ENCODE data around the gene CCDC201. TPM values are rescaled to one million over a fixed set of nuclear protein-coding genes. Genes with fewer than 3 reads are reported as not detected.

Gene CCDC201
- total RNA-seq, 1 donor from 2014 or later, result under 0.01 TPM

DNA sequence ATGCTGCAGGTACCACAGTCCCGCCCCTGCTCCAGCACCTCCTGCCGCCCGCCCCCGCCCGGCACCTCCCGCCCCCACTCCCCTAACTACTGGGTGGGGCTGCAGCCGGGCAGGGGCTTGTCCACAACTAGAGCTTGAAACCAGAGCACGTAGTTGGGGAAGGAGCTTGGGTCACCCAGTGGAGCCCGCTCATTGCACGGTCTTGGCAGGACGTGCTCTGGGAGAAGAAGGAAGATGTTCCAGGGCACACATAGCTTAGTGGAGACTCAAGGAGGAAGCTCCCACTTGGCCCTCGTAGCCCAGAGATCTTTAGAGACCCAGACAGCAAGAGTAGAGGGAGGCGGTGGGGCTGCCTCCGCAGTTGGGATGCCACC is 16.1 kb upstream of the CCDC201 start:
- DNase-seq (ENCODE audit: low read depth) (no peak), FAIRE-seq (no peak)
- no peaks in the 10 kb centered on the region for H3K36me3 ChIP-seq (ENCODE audit: control insufficient read depth, insufficient read depth, low read length)
- H3K27me3 ChIP-seq (ENCODE audit: control insufficient read depth, insufficient read depth, low read length), result peaks cover 15% of the 10 kb centered on the region
- TF ChIP-seq, protein P1, sequence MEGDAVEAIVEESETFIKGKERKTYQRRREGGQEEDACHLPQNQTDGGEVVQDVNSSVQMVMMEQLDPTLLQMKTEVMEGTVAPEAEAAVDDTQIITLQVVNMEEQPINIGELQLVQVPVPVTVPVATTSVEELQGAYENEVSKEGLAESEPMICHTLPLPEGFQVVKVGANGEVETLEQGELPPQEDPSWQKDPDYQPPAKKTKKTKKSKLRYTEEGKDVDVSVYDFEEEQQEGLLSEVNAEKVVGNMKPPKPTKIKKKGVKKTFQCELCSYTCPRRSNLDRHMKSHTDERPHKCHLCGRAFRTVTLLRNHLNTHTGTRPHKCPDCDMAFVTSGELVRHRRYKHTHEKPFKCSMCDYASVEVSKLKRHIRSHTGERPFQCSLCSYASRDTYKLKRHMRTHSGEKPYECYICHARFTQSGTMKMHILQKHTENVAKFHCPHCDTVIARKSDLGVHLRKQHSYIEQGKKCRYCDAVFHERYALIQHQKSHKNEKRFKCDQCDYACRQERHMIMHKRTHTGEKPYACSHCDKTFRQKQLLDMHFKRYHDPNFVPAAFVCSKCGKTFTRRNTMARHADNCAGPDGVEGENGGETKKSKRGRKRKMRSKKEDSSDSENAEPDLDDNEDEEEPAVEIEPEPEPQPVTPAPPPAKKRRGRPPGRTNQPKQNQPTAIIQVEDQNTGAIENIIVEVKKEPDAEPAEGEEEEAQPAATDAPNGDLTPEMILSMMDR (IDR thresholded peaks at IDR 0.05; ENCODE audit: insufficient read depth, low read length, severe bottlenecking), result no peak
- peak overlapping the region; percentile 33 for H3K4me3 ChIP-seq (ENCODE audit: low read depth, low read length)

DNA sequence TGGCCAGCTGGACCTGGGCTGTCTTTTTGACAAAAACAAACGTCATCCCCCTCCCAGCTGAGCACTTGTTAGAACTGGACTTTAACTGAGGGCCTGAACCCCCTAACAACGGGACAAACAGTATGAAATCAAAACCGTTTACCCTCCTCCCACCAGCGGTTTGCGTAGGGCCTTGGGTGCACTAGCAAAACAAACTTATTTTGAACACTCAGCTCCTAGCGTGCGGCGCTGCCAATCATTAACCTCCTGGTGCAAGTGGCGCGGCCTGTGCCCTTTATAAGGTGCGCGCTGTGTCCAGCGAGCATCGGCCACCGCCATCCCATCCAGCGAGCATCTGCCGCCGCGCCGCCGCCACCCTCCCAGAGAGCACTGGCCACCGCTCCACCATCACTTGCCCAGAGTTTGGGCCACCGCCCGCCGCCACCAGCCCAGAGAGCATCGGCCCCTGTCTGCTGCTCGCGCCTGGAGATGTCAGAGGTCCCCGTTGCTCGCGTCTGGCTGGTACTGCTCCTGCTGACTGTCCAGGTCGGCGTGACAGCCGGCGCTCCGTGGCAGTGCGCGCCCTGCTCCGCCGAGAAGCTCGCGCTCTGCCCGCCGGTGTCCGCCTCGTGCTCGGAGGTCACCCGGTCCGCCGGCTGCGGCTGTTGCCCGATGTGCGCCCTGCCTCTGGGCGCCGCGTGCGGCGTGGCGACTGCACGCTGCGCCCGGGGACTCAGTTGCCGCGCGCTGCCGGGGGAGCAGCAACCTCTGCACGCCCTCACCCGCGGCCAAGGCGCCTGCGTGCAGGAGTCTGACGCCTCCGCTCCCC is 15.5 kb upstream of the CCDC201 start, which contains the start of gene IGFBP1:
Gene IGFBP1, plus strand, starts transcription at position 304 of the 808 bp plus-strand sequence. Its CDS starts 165 bp downstream, at position 469.
- peaks cover 15% of the 10 kb centered on the region for H3K27me3 ChIP-seq (ENCODE audit: control insufficient read depth, insufficient read depth, low read length)
- no peak for FAIRE-seq
- peak within 1 kb of the TSS; percentile 33 for H3K4me3 ChIP-seq (ENCODE audit: low read depth, low read length)
- TF ChIP-seq, protein P1 (IDR thresholded peaks at IDR 0.05; ENCODE audit: insufficient read depth, low read length, severe bottlenecking), result no peak
- DNase-seq (ENCODE audit: low read depth), result peak; percentile 7
- no peaks in the 10 kb centered on the region for H3K36me3 ChIP-seq (ENCODE audit: control insufficient read depth, insufficient read depth, low read length)

DNA sequence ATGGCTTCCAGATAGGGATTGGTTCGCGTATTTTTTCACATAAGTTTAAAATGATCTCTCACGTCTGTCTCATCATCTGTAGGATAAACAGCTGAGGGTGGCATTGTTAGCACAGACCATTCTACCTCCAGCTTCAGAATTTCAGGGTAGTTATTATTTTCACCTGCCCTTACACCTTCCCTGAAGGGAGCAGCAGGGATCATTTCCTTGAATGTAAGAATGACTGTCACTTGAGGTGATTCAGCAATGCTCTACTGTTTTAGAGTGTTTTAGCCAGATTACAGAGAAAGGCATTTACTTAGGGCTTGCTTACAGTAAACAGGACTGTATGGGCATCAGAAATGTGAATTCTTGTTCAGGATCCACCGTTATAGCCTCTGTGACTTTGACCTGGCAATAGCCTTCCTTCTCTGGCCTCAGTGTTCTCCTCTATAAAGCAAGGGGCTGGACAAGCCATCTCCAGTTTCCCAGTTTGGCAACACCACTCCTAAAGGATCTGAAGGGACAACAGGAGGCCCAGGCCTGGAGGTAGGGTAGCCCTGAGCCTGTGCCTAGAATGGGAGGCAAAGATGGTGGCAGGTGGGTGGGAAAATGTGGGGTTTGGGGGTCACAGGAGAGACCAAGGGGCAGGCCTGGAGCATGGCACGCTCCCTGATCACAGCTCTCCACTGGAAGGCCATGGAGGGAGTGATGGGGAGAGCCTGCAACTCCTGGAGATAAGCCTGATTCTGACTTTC is 14.2 kb upstream of the CCDC201 start:
- FAIRE-seq (no peak), DNase-seq (ENCODE audit: low read depth) (no peak)
- H3K4me3 ChIP-seq (ENCODE audit: low read depth, low read length), result no peak overlapping the region
- no peaks in the 10 kb centered on the region for H3K36me3 ChIP-seq (ENCODE audit: control insufficient read depth, insufficient read depth, low read length)
- peaks cover 12% of the 10 kb centered on the region for H3K27me3 ChIP-seq (ENCODE audit: control insufficient read depth, insufficient read depth, low read length)
- TF ChIP-seq, protein P1 (IDR thresholded peaks at IDR 0.05; ENCODE audit: insufficient read depth, low read length, severe bottlenecking), result no peak

DNA sequence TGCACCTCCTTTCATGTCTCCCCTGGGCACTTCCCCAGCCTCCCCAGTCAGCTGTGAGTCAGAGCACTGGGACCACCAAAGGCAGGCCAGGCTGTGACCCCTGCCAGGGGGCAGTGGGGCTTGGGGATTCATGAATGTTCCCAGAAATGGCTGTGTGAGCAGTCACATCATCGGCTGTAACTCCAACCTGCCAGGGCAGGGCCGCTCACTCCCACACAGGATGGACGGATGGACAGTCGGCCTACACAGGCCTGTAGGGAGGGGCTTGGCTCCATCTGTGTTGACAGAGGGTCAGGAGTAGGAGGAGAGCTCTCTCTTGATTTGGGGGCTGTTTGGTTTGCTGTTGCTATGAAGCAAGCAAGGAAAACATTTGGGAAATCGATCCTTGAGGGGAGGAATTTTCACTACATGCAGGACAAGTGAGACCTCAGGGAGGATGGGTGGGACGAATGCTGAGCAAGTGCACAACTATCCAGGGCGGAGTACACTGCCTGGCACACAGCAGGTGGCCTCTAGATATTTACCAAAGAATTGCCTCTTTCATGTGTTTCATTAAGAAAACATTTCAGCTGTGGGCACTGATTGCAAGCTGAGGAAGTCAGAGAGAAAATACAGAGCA is 12.5 kb upstream of the CCDC201 start:
- FAIRE-seq, result no peak
- TF ChIP-seq, protein P1 (IDR thresholded peaks at IDR 0.05; ENCODE audit: insufficient read depth, low read length, severe bottlenecking), result no peak
- DNase-seq (ENCODE audit: low read depth), result peak; percentile 20
- H3K36me3 ChIP-seq (ENCODE audit: control insufficient read depth, insufficient read depth, low read length), result no peaks in the 10 kb centered on the region
- no peak overlapping the region for H3K4me3 ChIP-seq (ENCODE audit: low read depth, low read length)
- peaks cover 12% of the 10 kb centered on the region for H3K27me3 ChIP-seq (ENCODE audit: control insufficient read depth, insufficient read depth, low read length)

DNA sequence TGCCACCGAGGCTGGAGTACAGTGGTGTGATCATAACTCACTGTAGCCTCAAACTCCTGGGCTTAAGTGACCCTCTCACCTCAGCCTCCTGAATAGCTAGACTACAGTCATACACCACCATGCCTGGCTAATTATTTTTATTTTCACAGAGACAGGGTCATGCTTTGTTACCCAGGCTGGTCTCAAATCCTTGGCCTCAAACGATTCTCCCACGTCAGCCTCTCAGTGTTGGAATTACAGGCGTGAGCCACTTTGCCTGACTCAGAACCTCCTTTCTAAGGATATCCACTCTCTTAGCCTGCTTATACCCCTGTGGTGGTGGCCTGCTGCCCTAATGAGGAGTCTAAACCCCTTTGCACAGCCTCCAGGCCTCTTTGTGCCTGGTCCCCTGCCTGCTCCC is 11.3 kb upstream of the CCDC201 start:
- TF ChIP-seq, protein P1 (IDR thresholded peaks at IDR 0.05; ENCODE audit: insufficient read depth, low read length, severe bottlenecking), result no peak
- Histone ChIP-seq H3K27me3 (ENCODE audit: control insufficient read depth, insufficient read depth, low read length) (peaks cover 6% of the 10 kb centered on the region), H3K4me3 (ENCODE audit: low read depth, low read length) (no peak overlapping the region), H3K36me3 (ENCODE audit: control insufficient read depth, insufficient read depth, low read length) (no peaks in the 10 kb centered on the region)
- FAIRE-seq, result no peak
- no peak for DNase-seq (ENCODE audit: low read depth)
